GM12878 (cell line): ENCODE results near the gene INPP4B. TPM values are rescaled to one million over a fixed set of nuclear protein-coding genes. Genes with fewer than 3 reads are reported as not detected.

Source experiments
- ATAC-seq: fragments of 200-7000 bp; cut with Tn5 transposase; 3 replicates; pipeline ENCODE4 v1.9.1; 2020; ENCODE audit warnings: mild to moderate bottlenecking, moderate library complexity
- BruUV-seq: library from RNA; stranded (reverse); fragments of 400-500 nt; replicated peaks from 2 replicates; lab custom pipeline; 2021; lab: Mats Ljungman, UMichigan
- CTCF ChIA-PET: fragments of 300-600 bp; sonication (Branson Sonifier 250); formaldehyde crosslinking; extraction: SDS; loops from one replicate; lab custom pipeline; 2021; ENCODE audit warnings: inconsistent platforms; lab: Yijun Ruan, JAX
- POLR2A ChIA-PET: fragments of 350-600 bp; formaldehyde crosslinking; extraction: SDS; loops from one replicate; lab custom pipeline; 2021; ENCODE audit warnings: inconsistent platforms; lab: Charles Lee
- RAD21 ChIA-PET: fragments of 300-600 bp; sonication (Branson Sonifier 250); formaldehyde crosslinking; loops from one replicate; lab custom pipeline; 2023; ENCODE audit warnings: antibody characterized with exemption; ENCODE audit not compliant: unreplicated experiment; lab: Charles Lee
- SMC1A ChIA-PET: fragments of 300-600 bp; sonication (Branson Sonifier 250); formaldehyde crosslinking; loops from one replicate; lab custom pipeline; 2023; ENCODE audit not compliant: unreplicated experiment, uncharacterized antibody; lab: Charles Lee
- DNase-seq: peaks from one replicate; pipeline ENCODE4 v3.0.0-alpha.2; 2011; ENCODE audit warnings: low read depth, low spot score
- FAIRE-seq: peaks from 3 replicates; lab custom pipeline; 2011; peaks lifted over from hg19 to GRCh38; lab: Jason Lieb, UNC
- H2AFZ ChIP-seq: 2 replicates; pipeline ENCODE4 v1.6.0; 2011; ENCODE audit warnings: low read depth, low read length, control low read depth; ENCODE audit not compliant: control insufficient read depth
- H3K27ac ChIP-seq: 2 replicates; pipeline ENCODE4 v1.5.1; 2011; ENCODE audit warnings: control low read depth; ENCODE audit not compliant: control insufficient read depth, insufficient read depth
- H3K27me3 ChIP-seq, 2 experiments: replicated peaks in 1 of 2; 2 replicates each; pipeline versions ENCODE4 v1.6.0 to v1.6.1; 2011; ENCODE audit warnings: low read length in 1 of 2; ENCODE audit not compliant: control insufficient read depth in 2 of 2, insufficient read depth in 2 of 2
- H3K36me3 ChIP-seq, 2 experiments: 2 replicates each; pipeline ENCODE4 v1.5.1; 2011; ENCODE audit warnings: low read length in 1 of 2; ENCODE audit not compliant: control insufficient read depth in 2 of 2, insufficient read depth in 2 of 2
- H3K4me1 ChIP-seq: 2 replicates; pipeline ENCODE4 v1.6.1; 2011; ENCODE audit warnings: mild to moderate bottlenecking, low read length, moderate library complexity, mixed read lengths; ENCODE audit not compliant: control insufficient read depth, insufficient read depth
- H3K4me2 ChIP-seq: 2 replicates; pipeline ENCODE4 v1.6.0; 2011; ENCODE audit warnings: control low read depth; ENCODE audit not compliant: control insufficient read depth, insufficient read depth
- H3K4me3 ChIP-seq: fragments of 200-600 bp; sonication (generic); 2 replicates; pipeline ENCODE4 v1.5.1; 2016
- H3K79me2 ChIP-seq: 2 replicates; pipeline ENCODE4 v1.6.0; 2011; ENCODE audit warnings: low read length; ENCODE audit not compliant: control insufficient read depth, insufficient read depth
- H3K9ac ChIP-seq: 2 replicates; pipeline ENCODE4 v1.8.0; 2011; ENCODE audit warnings: low read length, control low read depth, mixed read lengths; ENCODE audit not compliant: control insufficient read depth, insufficient read depth
- H3K9me3 ChIP-seq: replicated peaks from 3 replicates; pipeline ENCODE4 v1.5.1; 2011; ENCODE audit warnings: mild to moderate bottlenecking, low read length; ENCODE audit not compliant: control insufficient read depth, insufficient read depth
- H4K20me1 ChIP-seq: 2 replicates; pipeline ENCODE4 v1.6.0; 2011; ENCODE audit not compliant: control insufficient read depth, insufficient read depth
- ATF2 ChIP-seq: IDR thresholded peaks from 2 replicates; pipeline ENCODE4 v1.6.1; 2012; ENCODE audit warnings: low read length, inconsistent platforms
- BCL11A ChIP-seq: IDR thresholded peaks from 2 replicates; pipeline ENCODE4 v1.6.1; 2011; ENCODE audit warnings: low read depth, low read length
- CEBPB ChIP-seq, 2 experiments: fragments of 150-350 bp in 1 of 2; IDR thresholded peaks; 2 replicates each; pipeline ENCODE4 v1.6.1; 2012 to 2014; ENCODE audit warnings: low read depth in 2 of 2, low read length in 2 of 2, borderline replicate concordance in 1 of 2, inconsistent platforms in 1 of 2
- CTCF ChIP-seq, 3 experiments: IDR thresholded peaks in 2 of 3; conservative IDR thresholded peaks in 1 of 3; 2 replicates each; pipeline ENCODE4 v1.5.1; 2011; ENCODE audit warnings: low read depth in 3 of 3, low read length in 3 of 3, mild to moderate bottlenecking in 3 of 3, control low read depth in 2 of 3, moderate library complexity in 2 of 3, inconsistent platforms in 1 of 3, mixed read lengths in 1 of 3; ENCODE audit not compliant: control insufficient read depth in 2 of 3, insufficient read depth in 1 of 3; ENCODE audit errors: extremely low read depth in 1 of 3
- E2F4 ChIP-seq: IDR thresholded peaks from 2 replicates; pipeline ENCODE4 v1.6.1; 2012; ENCODE audit warnings: low read depth, low read length, improper control_type of control experiment
- IRF3 ChIP-seq: fragments of 450-650 bp; IDR thresholded peaks from 2 replicates; pipeline ENCODE4 v1.6.1; 2014; ENCODE audit warnings: mild to moderate bottlenecking
- NFXL1 ChIP-seq: fragments of 450-650 bp; IDR thresholded peaks from 2 replicates; pipeline ENCODE4 v1.6.1; 2017; ENCODE audit warnings: antibody characterized with exemption, mild to moderate bottlenecking, borderline replicate concordance
- PAX5 ChIP-seq: IDR thresholded peaks from 2 replicates; pipeline ENCODE4 v1.6.1; 2011; ENCODE audit warnings: low read depth, low read length, borderline replicate concordance
- POLR2A ChIP-seq: IDR thresholded peaks from 2 replicates; pipeline ENCODE4 v1.6.1; 2011; ENCODE audit warnings: low read depth, mild to moderate bottlenecking, low read length
- TBL1XR1 ChIP-seq: IDR thresholded peaks from 2 replicates; pipeline ENCODE4 v1.6.1; 2012; ENCODE audit warnings: low read depth, low read length, improper control_type of control experiment
- WRNIP1 ChIP-seq: IDR thresholded peaks from 2 replicates; pipeline ENCODE4 v1.6.1; 2011; ENCODE audit warnings: low read depth, low read length, improper control_type of control experiment, borderline replicate concordance
- WGBS: methylation state at CpG from one replicate; pipeline ENCODE4 v1.1.6; 2016; ENCODE audit warnings: low lambda C conversion rate; ENCODE audit not compliant: insufficient replicate concordance, insufficient coverage; ENCODE audit errors: missing lambda C conversion rate; 5-methylcytosine and 5-hydroxymethylcytosine counted together
- in situ Hi-C: fragments of 300-500 bp; cut with MboI; formaldehyde crosslinking; loops from 9 replicates; pipeline ENCODE4 v1.14.3; 2018; ENCODE audit warnings: mixed read lengths
- intact Hi-C: fragments of 100-400 bp; cut with micrococcal nuclease; formaldehyde crosslinking; loops from one replicate; pipeline ENCODE4 v1.14.2; 2022; ENCODE audit not compliant: unreplicated experiment
- polyA plus RNA-seq, 11 experiments: library from polyadenylated mRNA; depleted of rRNA in 4 of 11; unstranded in 6 of 11; stranded (reverse) in 5 of 11; fragments of >200 nt; fragmentation: Nextera tagmentation in 4 of 11; fragmentation: Illumina TruSeq in 1 of 11; extraction: Ambion mirVana in 4 of 11; extraction: Trizol in 1 of 11; gene quantifications; 1 replicate in 1 of 11; 2 replicates in 10 of 11; pipeline versions ENCODE4 v1.2.1 to v1.2.3, GENCODE V29; 2011 to 2016; ENCODE audit warnings: inconsistent platforms in 2 of 11, missing spikeins in 2 of 11, low read depth in 1 of 11
- total RNA-seq, 4 experiments: library from RNA; depleted of rRNA in 3 of 4; stranded (reverse); fragments of >200 nt in 3 of 4; fragmentation: Illumina TruSeq in 1 of 4; extraction: Trizol in 1 of 4; gene quantifications; 2 replicates each; pipeline versions ENCODE4 v1.2.1 to v1.2.3, GENCODE V29; 2013 to 2021

The INPP4B gene
- total and polyA plus RNA-seq, 10 of the 15 experiments (the other 5 are each of a cell fraction or from before 2014, with no cell fraction given): 0.53 to 11.2 (median 0.95) TPM

GRCh38 chr4:142856576-142856975, 10.5 kb upstream of the INPP4B start (continued):
- TF ChIP-seq IRF3 (no peak), WRNIP1 (no peak), ATF2 (no peak), POLR2A (no peak)

GRCh38 chr4:142850478-142850877, 4.4 kb upstream of the INPP4B start:
- no peaks in the 10 kb centered on the region for H3K36me3 ChIP-seq
- H3K9me3 ChIP-seq: no peaks in the 10 kb centered on the region
- SMC1A ChIA-PET: interaction anchor here (0.6 to 1.2 kb wide), 3 partner anchors 9 to 743 kb away, joined by 3 read pairs; no protein-coding TSS in a partner anchor
- H4K20me1 ChIP-seq: no peaks in the 10 kb centered on the region
- POLR2A ChIA-PET: no interaction called here
- ATAC-seq (no peak), FAIRE-seq (no peak), DNase-seq (no peak)
- CTCF ChIA-PET: interaction anchor here (0.7 to 1.2 kb wide), 2 partner anchors 694 to 724 kb away, joined by 3 read pairs; no protein-coding TSS in a partner anchor
- H3K4me2 ChIP-seq: no peak overlapping the region
- no peak overlapping the region for H2AFZ ChIP-seq
- no TSS peak for BruUV-seq
- 23% methylated on average over 4 of the region's 4 CpGs for WGBS
- H3K27me3 ChIP-seq: peaks cover 0 to 5% of the 10 kb centered on the region in 2 experiments; a peak in 2 of 4 replicates
- RAD21 ChIA-PET: no interaction called here
- no peak overlapping the region for H3K27ac ChIP-seq
- H3K79me2 ChIP-seq: no peaks in the 10 kb centered on the region
- H3K4me1 ChIP-seq: no peaks in the 10 kb centered on the region
- TF ChIP-seq E2F4: no peak
- TF ChIP-seq PAX5: no peak
- TF ChIP-seq TBL1XR1: no peak
- no peak for TF ChIP-seq CEBPB (IDR thresholded peaks at IDR 0.05; ENCODE audit: borderline replicate concordance in 1 of 2, low read depth in 2 of 2, low read length in 2 of 2)
- no peak for TF ChIP-seq POLR2A
- TF ChIP-seq CTCF (IDR thresholded peaks at IDR 0.05 in 2 of 3, conservative IDR thresholded peaks at IDR 0.05 in 1 of 3; ENCODE audit: control insufficient read depth in 2 of 3, extremely low read depth in 1 of 3, insufficient read depth in 1 of 3, low read depth in 3 of 3, low read length in 3 of 3): peak in 2 of 3 experiments; percentile 19 to 20; a peak in 1 of 6 replicates
- TF ChIP-seq IRF3: no peak
- no peak for TF ChIP-seq NFXL1
- no peak for TF ChIP-seq BCL11A
- in situ Hi-C loops: no loop called here
- H3K4me3 ChIP-seq: no peak overlapping the region
- intact Hi-C loops: no loop called here
- H3K9ac ChIP-seq: no peak overlapping the region
